PC-9 (cell line): ENCODE data around the gene ZNF483. TPM values are rescaled to one million over a fixed set of nuclear protein-coding genes. Genes with fewer than 3 reads are reported as not detected.
A peak's percentile ranks its signal among the peaks of the same experiment; 100 is the strongest.

ENCODE experiments used
- BruUV-seq: library from RNA; stranded (reverse); fragments of 400-500 nt; replicated peaks from 2 replicates; lab custom pipeline; 2021; lab: Mats Ljungman, UMichigan
- CTCF ChIA-PET: fragments of 300-600 bp; sonication (Branson Sonifier 250); formaldehyde crosslinking; loops from one replicate; lab custom pipeline; 2022; ENCODE audit warnings: antibody characterized with exemption; lab: Charles Lee
- POLR2A ChIA-PET: fragments of 300-600 bp; sonication (Branson Sonifier 250); formaldehyde crosslinking; loops from one replicate; lab custom pipeline; 2022; ENCODE audit warnings: antibody characterized with exemption; ENCODE audit not compliant: unreplicated experiment; lab: Charles Lee
- DNase-seq, 2 experiments: peaks; one replicate each; pipeline versions ENCODE4 v3.0.0 to v3.0.0-alpha.2; 2015 to 2022; ENCODE audit warnings: mixed read lengths in 1 of 2
- H2AFZ ChIP-seq: fragments of 200-600 bp; sonication (generic); 2 replicates; pipeline ENCODE4 v1.8.1; 2017; ENCODE audit warnings: antibody characterized with exemption
- H3F3A ChIP-seq: fragments of 200-600 bp; sonication (generic); 2 replicates; pipeline ENCODE4 v1.8.1; 2017; ENCODE audit warnings: antibody characterized with exemption, mild to moderate bottlenecking, low read depth; ENCODE audit not compliant: insufficient read depth
- H3K27ac ChIP-seq: fragments of 200-600 bp; sonication (generic); 2 replicates; pipeline ENCODE4 v1.6.1; 2016; ENCODE audit warnings: mixed run types
- H3K27me3 ChIP-seq: fragments of 200-600 bp; sonication (generic); 2 replicates; pipeline ENCODE4 v1.6.1; 2016; ENCODE audit warnings: low read depth, mixed run types; ENCODE audit not compliant: insufficient read depth
- H3K36me3 ChIP-seq: fragments of 200-600 bp; sonication (generic); 2 replicates; pipeline ENCODE4 v1.6.1; 2016; ENCODE audit warnings: low read depth, mixed run types
- H3K4me1 ChIP-seq: fragments of 200-600 bp; sonication (generic); replicated peaks from 2 replicates; pipeline ENCODE4 v1.6.1; 2016; ENCODE audit warnings: mixed run types; ENCODE audit not compliant: insufficient read depth
- H3K4me2 ChIP-seq: fragments of 200-600 bp; sonication (generic); 2 replicates; pipeline ENCODE4 v1.6.1; 2017; ENCODE audit warnings: mixed run types
- H3K4me3 ChIP-seq: fragments of 200-600 bp; sonication (generic); 2 replicates; pipeline ENCODE4 v1.6.1; 2016; ENCODE audit warnings: mixed run types
- H3K79me2 ChIP-seq: fragments of 200-600 bp; sonication (generic); 2 replicates; pipeline ENCODE4 v1.6.1; 2017; ENCODE audit warnings: low read depth, mixed run types
- H3K9me2 ChIP-seq: fragments of 200-600 bp; sonication (generic); 2 replicates; pipeline ENCODE4 v1.8.1; 2017; ENCODE audit warnings: mild to moderate bottlenecking; ENCODE audit not compliant: insufficient read depth
- H3K9me3 ChIP-seq: fragments of 200-600 bp; sonication (generic); 2 replicates; pipeline ENCODE4 v1.8.1; 2016; ENCODE audit warnings: low read depth; ENCODE audit not compliant: insufficient read depth
- H4K20me1 ChIP-seq: fragments of 200-600 bp; sonication (generic); 2 replicates; pipeline ENCODE4 v1.8.1; 2017; ENCODE audit not compliant: insufficient read depth
- CTCF ChIP-seq: fragments of 200-600 bp; sonication (generic); conservative IDR thresholded peaks from 2 replicates; pipeline ENCODE4 v1.6.1; 2017; ENCODE audit warnings: mixed run types, antibody characterized with exemption, mild to moderate bottlenecking, moderate library complexity
- EZH2 ChIP-seq: fragments of 200-600 bp; sonication (generic); IDR thresholded peaks from 2 replicates; pipeline ENCODE4 v1.8.0; 2017; ENCODE audit warnings: antibody characterized with exemption, low read depth
- intact Hi-C: fragments of 100-400 bp; cut with micrococcal nuclease; formaldehyde crosslinking; loops from one replicate; pipeline ENCODE4 v1.10.0; 2022; ENCODE audit not compliant: unreplicated experiment
- total RNA-seq: library from RNA; stranded (reverse); gene quantifications from 2 replicates; pipeline ENCODE4 v1.2.3, GENCODE V29; 2021

The ZNF483 gene
- total RNA-seq, 1 experiment from 2014 or later: 7.3 TPM

- TF ChIP-seq EZH2 (no peak), CTCF (no peak)
- intact Hi-C loops: no loop called here
- Histone ChIP-seq H3K27ac (no peak overlapping the region), H2AFZ (peak overlapping the region; percentile 25; the same call in 1 of the 2 replicates), H3K27me3 (no peaks in the 10 kb centered on the region), H3K4me1 (peaks cover 43% of the 10 kb centered on the region), H4K20me1 (no peaks in the 10 kb centered on the region), H3K4me2 (no peak overlapping the region), H3K9me3 (0 out of 2 replicates have a peak, but pooled peaks cover 4% of the 10 kb centered on the region), H3F3A (peaks cover 31% of the 10 kb centered on the region), H3K9me2 (no peaks in the 10 kb centered on the region), H3K36me3 (no peaks in the 10 kb centered on the region), H3K79me2 (peaks cover 7% of the 10 kb centered on the region), H3K4me3 (no peak overlapping the region)
- ChIA-PET POLR2A (interaction anchor here (0.7 kb wide), 1 partner anchor 16 kb away, joined by 9 read pairs; no protein-coding TSS in a partner anchor), CTCF (no interaction called here)
- BruUV-seq: no TSS peak
- DNase-seq: no peak
Observed at GRCh38 chr9:111605041-111605559, 80.1 kb downstream of the ZNF483 start.

GRCh38 chr9:111610149-111610548 is 85.2 kb downstream of the ZNF483 start:
- no peak for TF ChIP-seq CTCF
- TF ChIP-seq EZH2: no peak
- 0 out of 2 replicates have a peak, but pooled peaks cover 5% of the 10 kb centered on the region for H3K9me3 ChIP-seq
- H3F3A ChIP-seq: peaks cover 9% of the 10 kb centered on the region; the same call in 1 of the 2 replicates
- H4K20me1 ChIP-seq: no peaks in the 10 kb centered on the region
- H3K36me3 ChIP-seq: no peaks in the 10 kb centered on the region
- ChIA-PET CTCF (interaction anchor here (0.6 to 0.7 kb wide), 3 partner anchors 9 to 948 kb away, joined by 3 to 7 read pairs (median 3); no protein-coding TSS in a partner anchor), POLR2A (interaction anchor here (0.5 to 0.7 kb wide), 3 partner anchors 11 to 26 kb away, joined by 5 to 21 read pairs (median 7); partner anchors contain the start of gene DNAJC25)
- no peak overlapping the region for H3K4me3 ChIP-seq
- peak overlapping the region; percentile 45 for H3K4me2 ChIP-seq
- DNase-seq: no peak
- peaks cover 25% of the 10 kb centered on the region for H3K4me1 ChIP-seq
- no peaks in the 10 kb centered on the region for H3K27me3 ChIP-seq
- BruUV-seq: no TSS peak
- intact Hi-C loops: no loop called here
- H3K27ac ChIP-seq: peak overlapping the region; percentile 74
- 0 out of 2 replicates have a peak overlapping the region, but pooled peaks have one; percentile 45 for H2AFZ ChIP-seq
- H3K9me2 ChIP-seq: no peaks in the 10 kb centered on the region
- H3K79me2 ChIP-seq: no peaks in the 10 kb centered on the region

GRCh38 chr9:111610845-111611244 is 85.9 kb downstream of the ZNF483 start:
- Histone ChIP-seq H3K9me2 (no peaks in the 10 kb centered on the region), H3K4me3 (no peak overlapping the region), H2AFZ (peak overlapping the region; percentile 45), H4K20me1 (no peaks in the 10 kb centered on the region), H3K27me3 (no peaks in the 10 kb centered on the region), H3K79me2 (no peaks in the 10 kb centered on the region), H3K27ac (peak overlapping the region; percentile 74), H3K4me2 (peak overlapping the region; percentile 45), H3K4me1 (peaks cover 21% of the 10 kb centered on the region), H3F3A (peaks cover 9% of the 10 kb centered on the region; the same call in 1 of the 2 replicates), H3K9me3 (0 out of 2 replicates have a peak, but pooled peaks cover 5% of the 10 kb centered on the region), H3K36me3 (no peaks in the 10 kb centered on the region)
- ChIA-PET POLR2A (interaction anchor here (0.6 to 0.7 kb wide), 2 partner anchors 20 to 27 kb away, joined by 7 to 21 read pairs; partner anchors contain the start of gene DNAJC25), CTCF (interaction anchor here (0.5 to 0.7 kb wide), 3 partner anchors 12 to 949 kb away, joined by 3 to 11 read pairs (median 7); partner anchors contain the start of gene PTGR1)
- peak in 1 of 2 experiments; percentile 88 for DNase-seq
- no peak for TF ChIP-seq CTCF
- TF ChIP-seq EZH2: no peak
- intact Hi-C loops: loop anchor here (1.0 kb wide), 1 partner anchor 10 kb away; no protein-coding TSS in a partner anchor
- no TSS peak for BruUV-seq
